Heart left ventricle (tissue), 16 donors: ENCODE data around the gene POU5F1. TPM values are rescaled to one million over a fixed set of nuclear protein-coding genes. Genes with fewer than 3 reads are reported as not detected.
"Not testable (repeated sequence)": the region's sequence is repeated elsewhere in the genome, so short reads cannot be mapped to it uniquely, and the experiment has no call there.

ENCODE experiments used
- ATAC-seq, 4 donors: fragments of 200-7000 bp; cut with Tn5 transposase; one replicate each; pipeline ENCODE4 v1.9.1; 2020 to 2022; ENCODE audit warnings: moderate library complexity in 4 of 4, mild to moderate bottlenecking in 3 of 4, moderate number of reproducible peaks in 1 of 4
- DNase-seq, 5 donors: peaks; one replicate each; pipeline ENCODE4 v3.0.0-alpha.2; 2020
- H3K27ac ChIP-seq, 12 donors: fragments of 200-600 bp; sonication (generic) in 4 of 12; one replicate each; pipeline versions ENCODE4 v1.5.0 to v1.8.0; 2016 to 2022; ENCODE audit warnings: mild to moderate bottlenecking in 2 of 12
- H3K27me3 ChIP-seq, 9 donors: fragments of 200-600 bp; sonication (generic) in 2 of 9; one replicate each; pipeline versions ENCODE4 v1.5.1 to v1.8.0; 2016 to 2022; ENCODE audit warnings: mild to moderate bottlenecking in 3 of 9
- H3K36me3 ChIP-seq, 9 donors: fragments of 200-600 bp; sonication (generic) in 2 of 9; one replicate each; pipeline versions ENCODE4 v1.5.0 to v1.8.0; 2018 to 2022; ENCODE audit warnings: mild to moderate bottlenecking in 2 of 9
- H3K4me1 ChIP-seq, 12 donors: fragments of 200-600 bp; sonication (generic) in 4 of 12; one replicate each; pipeline versions ENCODE4 v1.5.0 to v1.8.0; 2016 to 2022; ENCODE audit warnings: mild to moderate bottlenecking in 3 of 12
- H3K4me3 ChIP-seq, 12 donors: fragments of 200-600 bp; sonication (generic) in 4 of 12; one replicate each; pipeline versions ENCODE4 v1.5.0 to v1.8.0; 2017 to 2022; ENCODE audit warnings: mild to moderate bottlenecking in 9 of 12, moderate library complexity in 4 of 12
- H3K9me3 ChIP-seq, 12 donors: fragments of 200-600 bp; sonication (generic) in 4 of 12; one replicate each; pipeline versions ENCODE4 v1.5.0 to v1.8.0; 2016 to 2022; ENCODE audit warnings: mild to moderate bottlenecking in 1 of 12
- CTCF ChIP-seq, 12 donors: fragments of 200-600 bp; sonication (generic) in 4 of 12; IDR thresholded peaks; one replicate each; pipeline versions ENCODE4 v1.5.0 to v1.8.0; 2018 to 2022; ENCODE audit warnings: antibody characterized with exemption in 12 of 12, mild to moderate bottlenecking in 5 of 12
- POLR2A ChIP-seq, 2 donors: fragments of 450-650 bp; IDR thresholded peaks; one replicate each; pipeline ENCODE4 v1.6.1; 2017; ENCODE audit warnings: antibody characterized with exemption in 2 of 2, mild to moderate bottlenecking in 2 of 2, moderate library complexity in 2 of 2
- WGBS, 4 donors: extraction: QIAGEN DNeasy Blood & Tissue Kit in 2 of 4; methylation state at CpG; one replicate each; pipeline versions ENCODE4 v1.1.5 to v1.1.7; 2013 to 2018; 5-methylcytosine and 5-hydroxymethylcytosine counted together
- intact Hi-C, 10 donors: fragments of 100-400 bp; cut with DNase I; formaldehyde crosslinking; loops; one replicate each; pipeline versions ENCODE4 v1.11.1 to v1.14.2; 2022
- polyA plus RNA-seq, 2 donors: library from polyadenylated mRNA; stranded (reverse); fragments of 200-250 nt; gene quantifications; one replicate each; pipeline ENCODE4 v1.2.3, GENCODE V29; 2013
- total RNA-seq, 9 donors: library from RNA; depleted of rRNA in 2 of 9; stranded (reverse); fragments of >200 nt in 2 of 9; fragmentation: NEBNext Ultra II Directional in 3 of 9; extraction: Animal tissue kit (Norgen Biotek cat#: 25700) in 3 of 9; gene quantifications; one replicate each; pipeline versions ENCODE4 v1.1.0 to v1.2.4, GENCODE V29; 2016 to 2023
- donor health status: ischemic (EF 13 %, LVEDD 7.1; RV severe dilation, severe dysfunction).
- donor health status: healthy with polysubstance abuse.
- donor health status: DM: no; HTN: yes; CAD: no.
- donor health status: DM: no; HTN: no; CAD: no.
- donor health status: ischemic (EF 25% LVEDD 6.9; RV normal size, moderate dysfunction).
- donor health status: ischemic (EF 25% LVEDD 5.7; RV mildly dilated, moderate dysfunction).
- donor health status: healthy.
- donor health status: DM: yes; HTN: yes; CAD: no.
- donor health status: ischemic (EF 35%, LVEDD 5.7; RV mildly dilated, moderate dysfunction).
- donor health status: nonischemic (EF 11% LVEDD 7.7; RV severe dilation, severe dysfunction).
- donor health status: DM: yes; HTN: yes; CAD: no.
- donor health status: PGD.
- donor health status: ischemic (EF 29% LVEDD 5.4; RV normal size, mild dysfunction).
- donor health status: nonischemic (EF 23%, LVEDD 6.1; RV moderate dilation, normal function).

POU5F1 gene
- total and polyA plus RNA-seq, 11 donors, result 0.16 to 1.3 (median 0.52) TPM; not detected in 1

- Histone ChIP-seq H3K27me3 (no peaks in the 10 kb centered on the region), H3K4me3 (no peak overlapping the region), H3K4me1 (peaks cover 0 to 20% (median 0%) of the 10 kb centered on the region in 12 donors), H3K36me3 (no peaks in the 10 kb centered on the region), H3K9me3 (no peaks in the 10 kb centered on the region), H3K27ac (no peak overlapping the region)
- intact Hi-C loops, result loop anchor here in 2 of 10 donors (2.0 kb wide), 2 partner anchors 45 to 49 kb away; partner anchors contain the start of gene PSORS1C2 (in 1 of the 2)
- no peak for TF ChIP-seq POLR2A (IDR thresholded peaks at IDR 0.05)
- TF ChIP-seq CTCF (IDR thresholded peaks at IDR 0.05), result no peak
- DNase-seq, result no peak
- WGBS, 4 donors, result 76 to 91% (median 82%) methylated on average over 5 of the region's 5 CpGs
- ATAC-seq, result no peak
These were observed 17.3 kb upstream of the POU5F1 start for GRCh38 chr6:31187780-31188194.

- Histone ChIP-seq H3K27ac (peak overlapping the region; percentile 70 to 95 (median 81)), H3K36me3 (no peaks in the 10 kb centered on the region), H3K4me1 (peaks cover 0 to 21% (median 0%) of the 10 kb centered on the region in 12 donors), H3K27me3 (no peaks in the 10 kb centered on the region), H3K9me3 (no peaks in the 10 kb centered on the region), H3K4me3 (peak overlapping the region; percentile 2 to 58 (median 44))
- intact Hi-C loops, result loop anchor here in 2 of 10 donors (2.0 kb wide), 2 partner anchors 43 to 47 kb away; partner anchors contain the start of gene PSORS1C2 (in 1 of the 2)
- TF ChIP-seq CTCF (IDR thresholded peaks at IDR 0.05) (no peak), POLR2A (IDR thresholded peaks at IDR 0.05) (peak in 1 of 2 donors; percentile 58)
- WGBS, 4 donors, result 48 to 57% (median 54%) methylated on average over 21 to 24 of the region's 24 CpGs
- peak; percentile 67 to 88 (median 85) for DNase-seq
- ATAC-seq, result peak in 3 of 4 donors; percentile 45 to 71 (median 59)
These were observed 15.7 kb upstream of the POU5F1 start for GRCh38 chr6:31186052-31186734.

DNA sequence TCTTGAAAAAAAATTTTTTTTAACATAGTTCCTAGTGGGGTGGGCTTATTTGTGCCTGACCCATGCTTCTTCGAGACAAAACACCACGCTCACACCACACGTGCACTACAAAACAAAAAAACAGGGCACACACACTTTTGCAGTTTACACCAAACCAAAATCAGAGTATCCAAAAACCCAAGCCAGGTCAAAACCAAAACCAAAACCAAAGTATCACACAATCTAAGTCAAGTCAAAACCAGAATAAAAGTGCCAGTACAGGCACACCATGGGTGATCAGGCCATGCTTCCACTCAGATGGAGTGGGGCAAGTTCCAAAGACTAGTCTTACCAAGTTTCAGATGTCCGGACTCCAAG, 15.2 kb upstream of the POU5F1 start:
- not testable (repeated sequence) for H3K27me3 ChIP-seq, H3K9me3 ChIP-seq, DNase-seq, ATAC-seq, H3K36me3 ChIP-seq
- H3K27ac ChIP-seq, result peak overlapping the region; percentile 70 to 95 (median 81)
- WGBS, 4 donors, result 50 to 66% (median 58%) methylated on average over 4 of the region's 4 CpGs
- peak overlapping the region; percentile 2 to 58 (median 44) for H3K4me3 ChIP-seq
- intact Hi-C loops, result loop anchor here in 2 of 10 donors (2.0 kb wide), 2 partner anchors 43 to 47 kb away; partner anchors contain the start of gene PSORS1C2 (in 1 of the 2)
- peaks cover 0 to 25% (median 0%) of the 10 kb centered on the region in 12 donors for H3K4me1 ChIP-seq

DNA sequence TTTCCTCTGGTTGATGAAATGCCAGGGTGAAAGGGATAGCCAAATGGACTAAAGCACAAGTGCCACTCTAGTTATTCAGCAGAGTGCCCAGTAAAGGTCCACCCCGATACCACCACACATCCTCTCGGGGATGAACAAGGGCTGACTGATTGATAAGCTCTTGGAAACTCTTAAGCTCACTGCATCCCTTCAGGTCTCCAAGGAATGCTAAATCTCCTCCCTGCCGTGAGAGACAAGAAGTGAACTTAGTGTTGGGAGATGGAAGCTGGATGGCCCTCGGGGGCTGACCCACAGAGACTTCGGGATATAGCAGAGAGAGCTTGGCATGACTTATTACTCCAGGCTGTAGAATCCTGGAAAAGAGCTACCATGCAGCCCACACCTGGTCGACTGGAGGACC, 13.4 kb upstream of the POU5F1 start:
- ATAC-seq, intact Hi-C loops, H3K27ac ChIP-seq, DNase-seq, H3K9me3 ChIP-seq, H3K36me3 ChIP-seq, H3K27me3 ChIP-seq, H3K4me3 ChIP-seq: not testable (repeated sequence)
- 69 to 80% (median 77%) methylated on average over 6 of the region's 6 CpGs for WGBS, 4 donors
- peaks cover 0 to 40% (median 1%) of the 10 kb centered on the region in 12 donors for H3K4me1 ChIP-seq

GRCh38 chr6:31183287-31183686, 12.8 kb upstream of the POU5F1 start:
- peaks cover 0 to 46% (median 1%) of the 10 kb centered on the region in 12 donors for H3K4me1 ChIP-seq
- ATAC-seq, H3K27ac ChIP-seq, H3K27me3 ChIP-seq, DNase-seq, H3K4me3 ChIP-seq, H3K36me3 ChIP-seq, H3K9me3 ChIP-seq, intact Hi-C loops: not testable (repeated sequence)
- 61 to 100% (median 83%) methylated on average over 2 of the region's 2 CpGs for WGBS, 4 donors
